SH-SY5Y (cell line): ENCODE results near the gene SH2D3A.

Experiments used
- GATA2 ChIP-seq: IDR thresholded peaks from 2 replicates; pipeline ENCODE4 v1.6.1; 2011; ENCODE audit warnings: mild to moderate bottlenecking, low read depth, low read length
- GATA3 ChIP-seq: IDR thresholded peaks from 2 replicates; pipeline ENCODE4 v1.6.1; 2011; ENCODE audit warnings: low read depth, mild to moderate bottlenecking, low read length, moderate library complexity

DNA sequence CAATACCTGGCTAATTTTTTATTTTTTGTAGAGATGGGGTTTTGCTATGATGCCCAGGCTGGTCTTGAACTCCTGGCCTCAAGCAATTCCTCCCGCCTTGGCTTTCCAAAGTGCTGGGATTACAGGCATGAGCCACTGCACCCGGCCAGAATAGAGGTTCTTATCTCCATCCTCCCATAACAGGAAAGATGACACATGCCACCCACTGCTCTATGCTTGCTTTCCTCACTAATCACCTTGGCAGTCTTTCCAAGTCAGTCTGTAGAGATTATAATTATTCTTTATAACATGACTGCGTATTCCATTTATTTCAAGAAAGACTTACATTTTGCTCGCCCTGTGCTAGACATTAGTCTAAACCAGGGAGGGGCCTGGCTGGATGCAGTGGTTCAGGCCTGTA, 12.0 kb upstream of the SH2D3A start:
- TF ChIP-seq GATA2 (no peak), GATA3 (no peak)
